Fibroblast of lung (primary cell): ENCODE data around the gene RUFY3.

ENCODE experiments used
- CTCF ChIP-seq, 2 donors: IDR thresholded peaks in 1 of 2; conservative IDR thresholded peaks in 1 of 2; 1 replicate in 1 of 2; 2 replicates in 1 of 2; pipeline ENCODE4 v1.5.1; 2011 to 2012; ENCODE audit warnings: low read length in 2 of 2, control low read depth in 1 of 2, inconsistent platforms in 1 of 2, low read depth in 1 of 2, mild to moderate bottlenecking in 1 of 2
- EZH2 ChIP-seq: IDR thresholded peaks from 2 replicates; pipeline ENCODE4 v1.5.1; 2012; ENCODE audit warnings: low read length, control low read depth, mild to moderate bottlenecking; ENCODE audit errors: missing control alignments

GRCh38 chr4:70765368-70765767, 43.6 kb downstream of the RUFY3 start:
- TF ChIP-seq CTCF (conservative IDR thresholded peaks at IDR 0.05 in 1 of 2, IDR thresholded peaks at IDR 0.05 in 1 of 2; ENCODE audit: low read depth in 1 of 2, low read length in 2 of 2) (no peak), EZH2 (no peak)
